ENCODE data around the gene AGBL1.
"Not testable (repeated sequence)": the region's sequence is repeated elsewhere in the genome, so short reads cannot be mapped to it uniquely, and the experiment has no call there.

The AGBL1 gene

DNA sequence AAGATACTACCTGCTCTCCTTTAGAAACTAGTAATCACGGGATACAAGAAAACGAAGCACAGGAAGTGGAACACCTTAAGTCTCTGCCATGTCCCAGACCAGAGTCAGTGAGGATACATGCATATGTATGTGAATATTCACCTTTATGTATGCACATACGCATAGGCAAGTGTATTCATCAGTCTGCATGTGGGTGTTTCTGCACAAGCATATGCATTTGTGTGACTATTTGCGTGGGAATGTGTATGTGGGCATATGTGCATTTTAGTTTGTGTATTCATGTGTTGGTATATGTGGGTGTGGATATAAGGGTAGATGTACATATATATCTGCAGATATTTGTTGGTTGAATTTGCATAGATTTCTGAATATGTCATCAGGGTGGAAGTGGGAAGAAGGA is 889.7 kb downstream of the AGBL1 start:
- DNase-seq = no peak

DNA sequence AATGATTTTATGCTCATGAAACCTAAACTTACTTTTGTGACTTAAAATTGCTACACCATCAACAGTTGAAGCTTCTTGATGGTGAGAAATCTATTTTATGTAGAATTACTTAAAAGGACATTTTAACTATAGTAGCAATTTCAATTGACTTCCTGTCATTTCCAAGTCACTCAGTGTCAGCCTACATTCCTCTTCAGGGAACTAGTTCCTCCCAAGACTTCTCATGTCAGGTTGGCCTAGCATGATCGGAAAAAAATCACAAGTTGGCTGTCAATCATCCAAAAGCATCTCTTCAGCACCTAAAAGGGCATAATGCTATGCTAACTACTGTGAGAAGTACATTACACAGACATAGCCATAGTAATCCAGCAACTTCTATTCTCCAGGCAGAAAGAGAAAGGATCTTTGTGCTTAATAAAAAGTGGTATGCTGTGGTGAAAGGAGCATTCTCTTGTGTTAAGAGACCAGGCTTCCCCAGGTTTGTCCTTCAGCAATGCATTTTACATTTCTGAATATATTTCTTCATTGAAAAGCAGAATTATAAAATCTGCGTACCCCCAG is 893.7 kb downstream of the AGBL1 start:
- DNase-seq = no peak

DNA sequence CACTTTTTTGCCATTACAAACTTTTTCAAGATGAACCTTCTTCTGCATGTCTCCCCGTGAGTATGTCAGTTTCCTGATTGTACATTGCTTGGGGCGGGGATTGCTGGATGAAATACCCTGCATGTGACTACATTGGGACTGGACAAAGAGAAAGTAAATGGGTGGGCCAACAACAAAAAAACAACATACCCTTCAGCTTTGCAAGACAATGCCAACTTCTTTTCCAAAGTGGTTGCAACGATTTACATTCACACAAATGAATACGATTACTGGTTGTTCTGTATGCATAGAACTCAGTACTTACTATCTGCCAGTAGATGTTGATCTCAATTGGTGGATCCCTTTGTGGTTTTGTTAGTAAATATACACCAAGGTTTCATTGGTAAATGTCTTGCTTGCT is 908.4 kb downstream of the AGBL1 start:
- no peak for DNase-seq

DNA sequence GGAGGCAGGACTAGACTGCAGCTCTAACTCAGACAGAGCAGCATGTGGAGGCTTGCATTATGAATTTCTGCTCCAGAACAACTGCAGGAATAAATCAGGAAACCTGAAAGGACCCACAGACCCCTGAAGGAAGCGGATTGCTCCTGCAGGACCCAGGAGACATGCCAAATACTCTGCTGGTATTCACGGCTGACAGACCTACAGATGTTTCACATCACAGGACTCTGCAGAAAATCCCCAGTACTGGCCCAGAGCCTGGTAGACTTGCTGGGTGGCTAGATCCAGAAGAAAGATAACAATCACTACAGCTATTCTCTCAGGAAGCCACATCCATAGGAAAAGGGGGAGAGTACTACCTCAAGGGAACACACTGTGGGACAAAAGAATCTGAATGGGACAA is 942.1 kb downstream of the AGBL1 start:
- DNase-seq = no peak

DNA sequence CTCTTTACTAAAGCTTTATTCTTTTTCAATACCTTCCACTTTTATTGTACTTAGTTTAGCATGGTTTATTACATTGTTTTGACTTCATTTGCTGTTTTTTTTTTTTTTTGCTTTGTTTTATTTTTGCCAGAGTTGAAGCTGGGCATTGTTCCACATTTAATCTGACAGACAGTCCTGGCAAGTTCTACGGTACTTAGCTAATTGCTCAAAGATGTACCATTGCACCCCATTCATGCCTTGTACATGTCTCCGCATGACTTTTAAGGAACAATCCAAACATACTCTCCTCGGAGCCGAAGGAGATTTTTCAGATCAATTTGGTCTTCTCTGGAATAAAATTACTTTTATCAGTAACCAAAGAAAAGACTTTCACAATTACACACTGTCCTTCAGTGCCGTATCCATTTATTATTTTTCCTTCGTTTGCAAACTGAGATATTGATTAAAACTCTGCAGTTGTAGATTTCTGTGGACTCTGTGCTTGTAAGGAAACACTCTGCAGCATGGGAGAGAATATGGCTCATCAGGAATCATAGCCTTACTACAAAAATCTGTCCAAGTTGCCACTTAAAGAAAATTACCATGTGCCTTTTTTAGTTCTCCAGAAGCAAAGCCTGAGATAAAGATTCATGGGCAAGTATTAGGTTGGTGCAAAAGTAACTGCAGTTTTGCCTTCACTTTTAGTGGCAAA is 952.0 kb downstream of the AGBL1 start:
- DNase-seq = no peak

DNA sequence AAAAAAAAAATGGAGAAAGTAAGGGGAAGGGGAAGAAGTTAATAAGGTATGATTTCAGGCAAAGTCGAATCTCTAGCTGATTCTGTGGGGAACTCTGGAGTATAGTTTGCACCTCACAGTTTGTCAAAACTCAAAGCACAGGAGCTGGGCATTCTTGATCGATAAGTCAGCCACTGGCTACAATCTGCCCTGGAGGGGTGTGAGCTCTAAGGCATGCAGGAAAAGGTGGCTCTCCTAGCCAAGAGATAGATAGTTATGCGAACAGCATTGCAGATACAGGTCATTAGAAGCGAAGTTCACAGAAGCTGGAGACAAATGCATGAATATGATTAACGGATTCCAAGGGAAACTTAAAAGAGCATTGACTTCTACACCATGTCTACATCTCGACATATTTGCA is 952.6 kb downstream of the AGBL1 start:
- no peak for DNase-seq

DNA sequence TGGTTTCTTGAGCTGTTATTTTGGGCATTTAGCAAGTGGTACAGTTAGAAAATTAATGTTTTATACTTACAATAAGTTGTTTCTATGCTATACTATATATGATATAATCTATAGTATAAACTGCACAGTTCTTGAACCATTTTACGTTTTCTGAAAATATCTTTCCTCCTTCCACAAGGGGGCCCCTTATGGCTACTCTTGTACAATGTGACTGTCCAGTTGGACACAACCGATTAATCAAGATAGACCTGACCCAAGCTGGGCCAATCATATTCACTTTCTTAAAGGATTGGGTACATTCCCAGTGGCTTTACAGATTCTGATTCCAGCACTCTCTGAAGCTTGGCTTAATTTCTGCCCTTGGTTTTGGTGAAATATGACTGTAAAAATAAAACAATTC is 953.4 kb downstream of the AGBL1 start:
- DNase-seq = no peak

DNA sequence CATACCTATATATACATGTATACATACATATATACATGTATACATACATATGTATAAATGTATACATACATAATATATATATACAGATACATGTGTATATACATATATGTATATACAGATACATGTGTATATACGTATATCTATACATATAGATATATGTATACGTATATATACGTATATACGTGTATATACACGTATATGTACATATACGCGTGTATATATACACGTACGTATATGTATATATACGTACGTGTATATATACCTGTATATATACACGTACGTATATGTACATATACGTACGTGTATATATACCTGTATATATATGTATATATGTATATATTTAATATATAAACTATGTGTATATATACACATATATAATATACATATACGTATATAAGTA is 955.2 kb downstream of the AGBL1 start:
- no peak for DNase-seq

DNA sequence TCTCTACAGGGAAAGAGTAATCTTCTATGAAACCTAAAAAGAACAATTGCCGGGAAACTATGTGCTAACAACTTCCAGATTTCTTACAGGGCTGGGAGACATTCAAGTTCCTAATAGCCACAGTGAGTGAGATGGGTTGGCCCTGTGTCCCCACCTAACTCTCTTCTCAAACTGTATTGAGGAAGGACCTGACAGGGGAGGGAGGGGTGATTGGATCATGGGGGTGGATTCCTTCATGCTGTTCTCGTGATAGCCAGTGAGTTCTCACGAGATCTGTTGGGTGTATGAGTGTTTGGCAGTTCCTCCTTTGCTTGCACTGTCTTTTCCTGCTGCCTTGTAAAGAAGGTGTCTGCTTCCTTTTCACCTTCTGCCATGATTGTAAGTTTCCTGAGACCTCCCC is 958.7 kb downstream of the AGBL1 start:
- DNase-seq = peak in 1 of 5 experiments; percentile 27

DNA sequence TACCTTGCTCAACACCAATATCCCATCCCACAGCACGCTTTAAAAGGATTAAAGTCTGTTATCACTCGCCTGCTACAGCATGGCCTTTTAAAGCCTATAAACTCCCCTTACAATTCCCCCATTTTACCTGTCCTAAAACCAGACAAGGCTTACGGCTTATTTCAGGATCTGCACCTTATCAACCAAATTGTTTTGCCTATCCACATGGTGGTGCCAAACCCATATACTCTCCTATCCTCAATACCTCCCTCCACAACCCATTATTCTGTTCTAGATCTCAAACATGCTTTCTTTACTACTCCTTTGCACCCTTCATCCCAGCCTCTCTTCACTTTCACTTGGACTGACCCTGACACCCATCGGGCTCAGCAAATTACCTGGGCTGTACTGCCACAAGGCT is 962.9 kb downstream of the AGBL1 start:
- not testable (repeated sequence) for DNase-seq

DNA sequence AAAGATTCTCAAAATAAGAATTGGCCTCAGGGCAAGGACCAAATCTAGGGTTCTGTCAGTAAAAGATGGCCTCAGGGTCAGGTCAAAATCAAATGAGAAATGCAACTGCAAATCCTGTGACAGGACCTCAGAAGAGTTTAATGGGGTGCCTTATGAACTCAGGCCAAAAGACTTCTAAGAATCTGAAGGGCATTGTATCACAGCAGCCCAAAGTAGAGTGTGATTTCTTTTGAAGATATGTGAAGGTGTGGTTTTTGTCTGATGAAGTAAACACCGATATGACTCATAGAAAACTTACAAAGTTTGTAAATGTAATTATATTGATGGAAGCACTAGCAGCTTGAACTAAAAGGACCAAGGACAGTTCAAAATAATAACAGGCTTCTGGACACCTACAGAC is 966.1 kb downstream of the AGBL1 start:
- DNase-seq = peak in 1 of 5 experiments; percentile 15

DNA sequence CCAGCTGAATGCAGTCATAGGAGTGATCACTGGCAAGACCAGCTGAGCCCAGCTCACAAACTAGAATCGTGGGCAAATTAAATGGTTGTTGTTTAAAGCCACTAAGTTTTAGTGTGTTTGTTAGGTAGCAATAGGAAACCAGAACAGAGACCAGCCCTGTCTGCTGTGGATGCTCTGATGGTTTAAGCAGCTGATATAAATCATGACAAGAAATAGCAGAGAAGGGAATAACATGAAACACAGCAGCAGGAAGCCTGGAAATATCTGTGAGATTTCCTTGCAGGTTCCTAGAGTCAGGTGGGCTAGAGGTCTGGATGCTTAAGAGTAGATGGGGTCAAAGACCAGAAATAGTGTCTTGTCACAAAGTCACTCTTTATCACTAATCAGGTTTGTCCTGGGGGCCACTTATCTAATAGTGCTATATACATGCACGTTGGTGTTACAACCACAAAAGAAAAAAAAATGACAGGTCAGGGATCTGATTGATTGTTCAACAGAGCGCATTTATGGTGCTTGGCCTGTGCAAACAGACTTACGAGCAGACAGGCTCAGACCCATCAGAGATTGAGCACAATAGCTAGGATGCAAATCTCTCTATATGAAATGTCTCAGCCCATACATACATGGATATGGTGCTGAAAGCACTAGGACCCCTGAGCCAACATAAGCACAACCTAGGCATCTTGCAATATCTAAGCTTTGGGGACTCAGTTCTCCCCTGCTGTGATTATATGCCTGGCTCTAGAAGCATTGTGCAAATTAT is 967.7 kb downstream of the AGBL1 start:
- DNase-seq = no peak

All from T-helper 2 cell (primary cell).